Effector memory CD4-positive, alpha-beta T cell (primary cell): ENCODE data around the gene FABP3.

ENCODE experiments used
- DNase-seq, 3 donors: peaks; one replicate each; pipeline ENCODE4 v3.0.0-alpha.2; 2020
- H3K27ac ChIP-seq: 2 replicates; pipeline ENCODE4 v1.7.0; 2013; ENCODE audit warnings: mild to moderate bottlenecking, low read length, moderate library complexity; ENCODE audit not compliant: insufficient read depth, poor library complexity, severe bottlenecking
- H3K27me3 ChIP-seq: replicated peaks from 2 replicates; pipeline ENCODE4 v1.7.0; 2013; ENCODE audit warnings: mild to moderate bottlenecking, low read length; ENCODE audit not compliant: insufficient read depth, control insufficient read depth, poor library complexity, severe bottlenecking
- H3K36me3 ChIP-seq: 2 replicates; pipeline ENCODE4 v1.7.0; 2013; ENCODE audit warnings: mild to moderate bottlenecking, low read length, moderate library complexity; ENCODE audit not compliant: control insufficient read depth, insufficient read depth
- H3K4me1 ChIP-seq: 2 replicates; pipeline ENCODE4 v1.7.0; 2013; ENCODE audit warnings: low read length, mild to moderate bottlenecking; ENCODE audit not compliant: control insufficient read depth, insufficient read depth, poor library complexity, severe bottlenecking
- H3K4me3 ChIP-seq: 2 replicates; pipeline ENCODE4 v1.7.0; 2013; ENCODE audit warnings: low read length, low read depth, mild to moderate bottlenecking; ENCODE audit not compliant: insufficient read depth, poor library complexity, severe bottlenecking
- H3K9me3 ChIP-seq: 2 replicates; pipeline ENCODE4 v1.7.0; 2013; ENCODE audit warnings: mild to moderate bottlenecking, low read length, moderate library complexity; ENCODE audit not compliant: control insufficient read depth

The FABP3 gene

DNA sequence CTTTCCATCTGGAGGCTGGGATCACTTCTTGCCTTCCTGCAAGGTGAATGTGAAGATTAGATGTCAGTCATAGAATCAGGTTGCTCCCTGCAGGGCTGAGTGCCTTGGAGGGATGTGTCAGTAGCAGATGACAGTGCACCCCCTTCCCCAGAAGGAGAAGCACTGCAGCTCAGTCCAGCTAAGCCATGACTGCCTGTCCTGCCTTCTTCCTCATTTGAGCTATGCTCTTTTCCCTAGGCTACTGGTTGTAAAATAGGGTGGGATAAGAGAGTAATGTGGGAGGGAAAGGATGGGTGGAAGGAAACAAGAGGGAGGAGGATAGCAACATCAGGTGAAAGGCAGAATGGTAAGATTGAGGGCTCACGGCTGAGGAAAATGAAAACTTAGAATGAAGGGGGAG lies 11.1 kb upstream of the FABP3 start:
- no peak overlapping the region for H3K27ac ChIP-seq
- DNase-seq, result no peak
- no peaks in the 10 kb centered on the region for H3K4me1 ChIP-seq
- no peak overlapping the region for H3K4me3 ChIP-seq
- H3K27me3 ChIP-seq, result no peaks in the 10 kb centered on the region
- H3K36me3 ChIP-seq, result no peaks in the 10 kb centered on the region
- H3K9me3 ChIP-seq, result no peaks in the 10 kb centered on the region

DNA sequence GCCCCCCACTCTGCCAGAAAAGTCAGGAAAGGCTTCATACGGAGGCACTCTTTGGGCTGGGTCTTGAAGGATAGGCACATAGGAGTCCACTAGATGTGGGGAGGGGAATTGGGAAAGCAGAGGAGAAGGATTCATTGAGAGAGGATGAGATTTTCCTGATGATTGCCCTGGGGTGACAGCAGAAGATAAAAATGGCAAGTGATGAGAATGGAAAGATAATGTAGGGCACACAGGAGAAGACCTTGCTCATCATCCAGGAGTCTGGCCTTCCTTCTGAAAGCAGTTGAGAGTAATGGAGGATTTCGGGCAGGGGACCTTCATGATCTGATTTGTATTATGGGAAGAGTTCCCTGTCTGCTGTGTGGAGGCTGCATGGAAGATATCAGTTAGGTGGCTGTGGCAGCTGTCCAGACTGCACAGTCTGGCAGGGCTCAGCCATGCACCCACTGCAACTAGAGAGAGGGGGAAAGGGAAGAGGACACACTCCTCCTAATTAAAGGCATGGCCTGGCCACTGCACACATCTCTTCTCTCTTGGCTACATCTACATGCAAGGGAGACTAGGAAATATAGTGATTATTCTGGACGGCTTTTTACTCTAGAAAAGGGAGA lies 9.6 kb upstream of the FABP3 start:
- DNase-seq, result no peak
- Histone ChIP-seq H3K27me3 (no peaks in the 10 kb centered on the region), H3K9me3 (no peaks in the 10 kb centered on the region), H3K4me1 (no peaks in the 10 kb centered on the region), H3K27ac (no peak overlapping the region), H3K36me3 (no peaks in the 10 kb centered on the region), H3K4me3 (no peak overlapping the region)

DNA sequence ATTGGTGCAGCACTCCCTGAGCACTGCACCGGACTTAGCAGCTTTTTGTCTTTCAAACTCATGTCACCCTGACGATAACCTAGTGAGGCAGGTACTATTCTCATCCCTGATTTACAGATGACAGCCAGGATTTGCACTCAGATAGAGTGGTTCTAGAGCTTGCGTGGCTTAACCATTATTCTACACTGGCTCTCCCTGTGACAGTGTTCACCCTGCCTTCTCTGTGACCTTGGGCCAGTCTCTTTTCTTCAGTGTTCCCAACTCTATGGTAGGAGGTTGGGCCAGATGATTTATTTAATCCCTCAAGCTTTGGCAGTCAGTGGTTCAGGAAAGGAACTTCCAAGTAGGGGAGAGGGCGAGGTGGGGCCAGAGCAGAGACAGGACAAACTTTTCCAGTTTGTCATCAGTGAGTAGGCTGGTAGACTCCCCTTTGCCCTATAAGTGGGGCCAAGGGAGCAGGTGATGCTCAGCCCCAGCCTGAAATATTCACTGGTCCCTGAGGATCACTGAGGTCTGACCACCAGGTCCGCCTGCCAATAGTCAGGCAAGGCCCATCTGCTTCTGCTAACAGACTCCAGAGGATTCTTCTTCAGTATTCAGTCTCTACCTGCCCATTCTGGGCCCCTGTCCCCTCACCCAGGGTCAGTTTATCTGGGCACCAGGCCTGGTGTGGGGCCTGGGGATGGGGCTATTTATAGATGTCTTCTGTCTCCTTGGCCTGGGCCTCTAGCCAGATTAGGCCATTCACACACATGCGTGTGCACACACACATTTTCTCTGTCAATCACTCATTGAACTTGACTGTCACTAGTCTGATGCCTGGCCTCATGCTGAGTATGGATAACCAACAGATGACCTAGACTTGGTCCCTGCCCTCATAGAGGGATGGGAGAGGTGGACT lies 8.8 kb upstream of the FABP3 start:
- Histone ChIP-seq H3K27ac (no peak overlapping the region), H3K4me3 (no peak overlapping the region), H3K4me1 (no peaks in the 10 kb centered on the region), H3K9me3 (no peaks in the 10 kb centered on the region), H3K27me3 (no peaks in the 10 kb centered on the region), H3K36me3 (no peaks in the 10 kb centered on the region)
- no peak for DNase-seq

DNA sequence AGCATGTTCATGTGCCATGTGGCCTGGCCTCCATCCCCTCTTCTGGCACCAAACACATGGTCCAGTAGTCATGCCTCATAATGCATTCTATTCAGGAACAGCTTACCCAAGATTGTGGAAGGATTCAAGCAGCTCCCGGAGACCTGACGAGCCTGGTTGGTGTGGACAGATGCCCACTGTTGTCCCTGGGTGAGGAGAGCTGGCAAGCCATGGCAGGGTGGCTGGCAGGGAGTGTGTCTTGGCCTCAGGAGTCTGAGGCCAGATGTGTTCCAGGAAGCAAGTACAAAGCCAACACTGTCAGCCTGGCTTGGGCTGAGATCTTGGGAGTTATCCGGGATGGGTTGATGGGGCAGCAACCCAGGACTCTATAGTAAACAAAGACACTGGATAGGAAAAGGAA lies 7.3 kb upstream of the FABP3 start:
- Histone ChIP-seq H3K4me1 (no peaks in the 10 kb centered on the region), H3K4me3 (no peak overlapping the region), H3K9me3 (no peaks in the 10 kb centered on the region), H3K27ac (no peak overlapping the region), H3K36me3 (no peaks in the 10 kb centered on the region), H3K27me3 (no peaks in the 10 kb centered on the region)
- DNase-seq, result no peak

DNA sequence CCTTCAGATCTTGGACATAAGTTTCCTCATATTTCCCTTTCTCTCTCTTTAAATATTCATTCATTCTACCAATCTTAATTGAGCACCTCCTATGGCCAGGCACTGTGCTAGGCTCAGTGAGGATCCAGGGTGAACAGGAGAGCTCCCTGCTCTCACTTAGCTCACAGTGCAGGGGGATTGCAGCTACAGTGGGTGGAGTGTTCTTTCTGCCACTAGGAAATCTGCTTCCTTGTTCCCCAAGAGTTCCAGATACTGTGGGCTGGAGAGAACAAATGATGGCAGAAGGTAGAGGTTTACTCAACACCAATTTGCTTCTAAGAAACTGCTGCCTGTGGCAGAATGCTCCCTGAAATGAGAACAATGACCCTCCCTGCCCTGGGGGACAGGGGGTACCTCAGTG lies 5.1 kb upstream of the FABP3 start:
- H3K9me3 ChIP-seq, result no peaks in the 10 kb centered on the region
- no peak overlapping the region for H3K27ac ChIP-seq
- H3K36me3 ChIP-seq, result no peaks in the 10 kb centered on the region
- no peaks in the 10 kb centered on the region for H3K27me3 ChIP-seq
- DNase-seq, result no peak
- H3K4me3 ChIP-seq, result no peak overlapping the region
- peaks cover 7% of the 10 kb centered on the region for H3K4me1 ChIP-seq

DNA sequence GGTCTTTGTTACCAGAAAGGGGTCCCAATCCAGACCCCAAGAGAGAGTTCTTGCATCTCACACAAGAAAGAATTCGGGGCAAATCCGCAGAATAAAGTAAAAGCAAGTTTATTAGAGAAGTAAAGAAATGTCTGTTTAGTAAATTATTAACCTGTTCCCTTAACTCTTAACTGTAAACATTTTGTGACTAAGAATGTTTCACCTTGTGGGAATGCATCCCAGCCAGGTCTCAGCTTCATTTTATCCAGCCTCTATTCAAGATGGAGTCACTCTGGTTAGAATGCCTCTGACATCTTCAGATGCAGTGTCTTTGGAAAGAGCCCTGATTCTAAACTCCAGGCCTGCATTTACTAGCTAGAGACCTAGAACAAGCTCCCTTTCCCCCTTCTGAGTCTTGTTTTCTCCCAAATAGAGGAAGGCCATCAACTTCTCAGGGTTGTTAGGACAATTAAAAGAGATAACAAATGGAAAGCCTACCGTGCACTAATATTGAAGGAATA lies 4.5 kb upstream of the FABP3 start:
- Histone ChIP-seq H3K9me3 (no peaks in the 10 kb centered on the region), H3K4me1 (peaks cover 11% of the 10 kb centered on the region), H3K4me3 (no peak overlapping the region), H3K27me3 (no peaks in the 10 kb centered on the region), H3K27ac (no peak overlapping the region), H3K36me3 (no peaks in the 10 kb centered on the region)
- no peak for DNase-seq

DNA sequence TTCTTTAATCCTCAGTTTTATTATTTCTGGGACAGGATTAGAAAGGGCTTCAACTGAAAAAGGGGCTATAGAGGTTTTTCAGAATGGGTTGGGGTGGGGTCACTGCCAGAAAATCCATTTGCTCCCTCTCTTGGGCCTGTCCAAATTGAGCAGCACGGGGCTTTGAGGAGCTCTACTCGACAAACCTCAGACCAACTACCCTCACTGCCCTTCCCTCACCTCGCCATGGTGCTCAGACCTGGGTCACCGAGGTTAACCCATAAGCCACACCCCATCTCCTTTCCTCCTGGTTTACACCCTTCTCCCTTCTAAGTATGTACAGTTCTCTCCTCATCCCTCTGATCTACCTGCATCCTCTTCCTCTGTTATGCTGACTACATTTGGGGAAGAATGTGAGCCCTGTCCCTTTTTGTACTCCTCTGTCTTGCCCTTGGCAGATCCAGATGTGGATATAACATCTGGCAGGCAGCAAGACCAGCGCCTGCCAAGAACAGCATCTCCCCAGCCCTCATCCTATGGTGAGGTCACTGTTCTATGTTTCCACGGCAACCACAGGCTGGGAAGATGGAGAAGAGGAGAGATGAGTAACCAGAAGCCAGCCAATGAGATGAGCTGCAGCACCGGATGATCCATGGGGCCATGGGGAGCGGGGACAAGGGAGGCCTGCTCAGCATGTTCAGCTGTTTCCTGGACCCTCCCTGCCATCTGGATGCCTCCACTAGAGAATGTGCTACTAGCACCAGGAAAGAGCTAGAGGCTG lies 3.7 kb upstream of the FABP3 start:
- no peaks in the 10 kb centered on the region for H3K27me3 ChIP-seq
- H3K9me3 ChIP-seq, result no peaks in the 10 kb centered on the region
- H3K27ac ChIP-seq, result no peak overlapping the region
- peaks cover 11% of the 10 kb centered on the region for H3K4me1 ChIP-seq
- DNase-seq, result no peak
- no peak overlapping the region for H3K4me3 ChIP-seq
- H3K36me3 ChIP-seq, result no peaks in the 10 kb centered on the region

DNA sequence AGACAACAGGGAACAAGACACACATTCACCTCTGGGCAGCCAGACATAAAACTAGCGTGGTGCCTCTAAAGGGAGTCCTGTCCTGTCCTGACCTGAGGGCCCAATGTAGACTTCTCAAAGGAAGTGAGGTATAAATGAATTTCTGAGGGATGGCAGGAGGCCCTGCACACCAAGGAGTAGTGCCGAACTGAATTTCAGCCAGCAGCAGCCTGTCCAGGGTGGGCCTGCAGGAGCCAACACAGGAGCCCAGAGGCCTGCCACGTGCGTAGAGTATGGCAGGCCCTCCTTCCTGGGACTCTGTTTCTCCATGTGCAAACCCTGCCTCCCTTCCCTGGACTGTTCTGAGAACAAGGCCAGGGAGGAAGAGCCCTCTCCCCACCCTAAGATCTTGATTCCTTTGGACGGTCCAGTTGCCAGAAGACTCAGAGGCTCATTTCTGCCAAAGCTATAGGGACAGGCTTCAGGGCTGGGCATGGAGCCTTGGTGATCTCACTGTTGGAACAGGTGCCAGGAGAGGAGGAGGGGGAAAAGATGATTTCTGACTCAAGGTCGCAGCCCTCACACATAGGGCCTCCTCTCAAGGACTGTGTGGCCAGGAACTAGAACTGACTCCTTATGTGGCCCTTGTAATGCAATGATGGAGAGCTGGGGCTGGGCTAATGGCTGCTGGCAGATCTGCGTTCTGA lies 1.8 kb upstream of the FABP3 start:
- no peaks in the 10 kb centered on the region for H3K9me3 ChIP-seq
- H3K27ac ChIP-seq, result no peak overlapping the region
- H3K4me1 ChIP-seq, result peaks cover 11% of the 10 kb centered on the region

DNA sequence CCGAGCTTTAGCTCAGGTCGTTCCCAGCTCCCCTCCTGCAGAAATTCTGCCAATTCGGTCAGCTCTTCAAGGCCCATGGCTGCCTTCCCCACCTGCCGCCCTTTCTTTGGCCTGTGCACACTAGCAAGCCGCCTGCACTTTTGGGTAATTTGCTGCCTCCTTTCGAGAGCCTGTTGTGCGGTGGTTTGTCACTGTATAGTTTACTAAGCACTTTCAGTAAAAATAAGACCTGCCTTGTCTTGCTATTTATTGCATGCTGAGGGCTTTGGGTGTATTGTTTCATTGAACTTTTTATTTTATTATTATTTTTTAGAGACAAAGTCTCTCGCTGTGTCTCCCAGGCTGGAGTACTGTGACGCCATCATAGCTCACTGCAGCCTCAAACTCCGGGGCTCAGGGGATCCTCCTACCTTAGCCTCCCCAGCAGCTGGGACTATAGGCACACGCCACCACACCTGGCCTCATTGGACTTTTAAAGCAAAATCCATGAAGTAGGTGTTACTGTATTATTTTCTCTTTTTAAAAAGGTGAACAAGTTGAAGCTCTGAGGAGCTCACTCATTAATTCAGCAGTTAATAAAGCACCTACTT lies 1.1 kb upstream of the FABP3 start:
- Histone ChIP-seq H3K36me3 (no peaks in the 10 kb centered on the region), H3K4me3 (peak overlapping the region; percentile 39), H3K9me3 (no peaks in the 10 kb centered on the region), H3K4me1 (peaks cover 11% of the 10 kb centered on the region), H3K27ac (no peak overlapping the region), H3K27me3 (no peaks in the 10 kb centered on the region)
- no peak for DNase-seq

More for the DNA sequence above, 1.8 kb upstream of the FABP3 start:
- Histone ChIP-seq H3K4me3 (no peak overlapping the region), H3K27me3 (no peaks in the 10 kb centered on the region), H3K36me3 (no peaks in the 10 kb centered on the region)
- DNase-seq, result no peak
